ENCODE results near the gene STAT2. TPM values are rescaled to one million over a fixed set of nuclear protein-coding genes. Genes with fewer than 3 reads are reported as not detected.

STAT2 gene
- total and polyA plus RNA-seq, 2 of the 13 experiments (the other 11 are each of a cell fraction or from before 2014, with no cell fraction given): 43.5 to 84.6 TPM

GRCh38 chr12:56374726-56375597 lies 15.1 kb upstream of the STAT2 start:
- H3K4me2 ChIP-seq (ENCODE audit: low read depth, low read length): peak overlapping the region; percentile 25
- H4K20me1 ChIP-seq (ENCODE audit: insufficient read depth, low read length): no peaks in the 10 kb centered on the region
- no peak overlapping the region for H2AFZ ChIP-seq (ENCODE audit: low read length)
- DNase-seq (ENCODE audit: low spot score) (peak; percentile 62), FAIRE-seq (peak; percentile 39), ATAC-seq (peak; percentile 69)
- no peak overlapping the region for H3K9ac ChIP-seq (ENCODE audit: insufficient read depth, low read depth, low read length)
- no peaks in the 10 kb centered on the region for H3K36me3 ChIP-seq (replicated peaks in 1 of 2; ENCODE audit: control insufficient read depth in 1 of 2, insufficient read depth in 2 of 2, low read length in 2 of 2)
- H3K27me3 ChIP-seq (ENCODE audit: control insufficient read depth in 1 of 2, insufficient read depth in 2 of 2, low read length in 2 of 2): no peaks in the 10 kb centered on the region
- no TSS peak for BruUV-seq (replicated peaks)
- no peaks in the 10 kb centered on the region for H3K9me3 ChIP-seq (ENCODE audit: low read length)
- ChIA-PET POLR2A (interaction anchor here (0.8 to 2.2 kb wide), 4 partner anchors 13 to 108 kb away, joined by 3 to 15 read pairs (median 6); partner anchors contain the start of genes APOF, PAN2 and STAT2), CTCF (ENCODE audit: low intra/inter-chr PET ratio, low total read pairs) (no interaction called here)
- peaks cover 45% of the 10 kb centered on the region for H3K4me1 ChIP-seq (ENCODE audit: insufficient read depth, low read length)
- H3K27ac ChIP-seq (ENCODE audit: extremely low read length, insufficient read depth, low read length): peak overlapping the region; percentile 4
- in situ Hi-C loops (cut with HindIII; ENCODE audit: extremely low pct_ligation_motif_present, low pct_unique_long_range_greater_than_20kb) (no loop called here), intact Hi-C loops (cut with micrococcal nuclease; ENCODE audit: unreplicated experiment) (loop anchor here (1.0 kb wide), 1 partner anchor 10 kb away; no protein-coding TSS in a partner anchor)
- H3K4me3 ChIP-seq (replicated peaks in 1 of 3; ENCODE audit: insufficient read depth in 1 of 3, low read depth in 2 of 3, low read length in 3 of 3): no peak overlapping the region
- WGBS (ENCODE audit: low lambda C conversion rate): 48% methylated on average over 7 of the region's 7 CpGs
- H3K79me2 ChIP-seq (ENCODE audit: insufficient read depth, low read length): no peaks in the 10 kb centered on the region
- TF ChIP-seq DR1 (CRISPR knock-in tag; IDR thresholded peaks at IDR 0.05) (no peak), SOX6 (IDR thresholded peaks at IDR 0.05) (no peak), SOX6 (CRISPR knock-in tag; IDR thresholded peaks at IDR 0.05) (peak; percentile 32; the same call in 1 of the 2 replicates), ZNF337 (CRISPR knock-in tag; IDR thresholded peaks at IDR 0.05; ENCODE audit: borderline replicate concordance, low read depth) (no peak), TEAD2 (CRISPR knock-in tag; IDR thresholded peaks at IDR 0.05) (no peak), NFRKB (IDR thresholded peaks at IDR 0.05) (no peak), SAP130 (CRISPR knock-in tag; IDR thresholded peaks at IDR 0.05; ENCODE audit: low read depth) (no peak), MED1 (CRISPR knock-in tag; IDR thresholded peaks at IDR 0.05) (peak; percentile 14; the same call in 1 of the 2 replicates), KDM2A (CRISPR knock-in tag; IDR thresholded peaks at IDR 0.05; ENCODE audit: borderline replicate concordance, low read depth) (no peak), NFE2L2 (IDR thresholded peaks at IDR 0.05; ENCODE audit: low read length) (no peak), ZNF512 (CRISPR knock-in tag; IDR thresholded peaks at IDR 0.05) (no peak), ISL2 (CRISPR knock-in tag; IDR thresholded peaks at IDR 0.05) (0 out of 2 replicates have a peak, but pooled peaks have one; percentile 23), SOX13 (IDR thresholded peaks at IDR 0.05) (no peak), SOX13 (CRISPR knock-in tag; conservative IDR thresholded peaks at IDR 0.05 in 1 of 2, IDR thresholded peaks at IDR 0.05 in 1 of 2) (peak in 1 of 2 experiments; percentile 16; a peak in 1 of 4 replicates), IKZF5 (CRISPR knock-in tag; IDR thresholded peaks at IDR 0.05) (0 out of 2 replicates have a peak, but pooled peaks have one; percentile 20), FOXA3 (CRISPR knock-in tag; IDR thresholded peaks at IDR 0.05) (peak; percentile 34), PAXIP1 (CRISPR knock-in tag; conservative IDR thresholded peaks at IDR 0.05) (peak; percentile 57)
